ENCODE measurements around the gene F11. TPM values are rescaled to one million over a fixed set of nuclear protein-coding genes. Genes with fewer than 3 reads are reported as not detected.
A peak's percentile ranks its signal among the peaks of the same experiment; 100 is the strongest.

F11 gene
- total and polyA plus RNA-seq, 2 of the 13 experiments (the other 11 are each of a cell fraction or from before 2014, with no cell fraction given), result 35.1 to 58.0 TPM

- in situ Hi-C loops (cut with HindIII; ENCODE audit: extremely low pct_ligation_motif_present, low pct_unique_long_range_greater_than_20kb), result no loop called here
- 26% methylated on average over 6 of the region's 7 CpGs for WGBS (ENCODE audit: low lambda C conversion rate)
- Histone ChIP-seq H3K4me1 (ENCODE audit: insufficient read depth, low read length) (no peaks in the 10 kb centered on the region), H2AFZ (ENCODE audit: low read length) (no peak overlapping the region), H4K20me1 (ENCODE audit: insufficient read depth, low read length) (no peaks in the 10 kb centered on the region), H3K4me3 (replicated peaks in 1 of 3; ENCODE audit: insufficient read depth in 1 of 3, low read depth in 2 of 3, low read length in 3 of 3) (no peak overlapping the region), H3K9me3 (ENCODE audit: low read length) (no peaks in the 10 kb centered on the region), H3K9ac (ENCODE audit: insufficient read depth, low read depth, low read length) (no peak overlapping the region), H3K4me2 (ENCODE audit: low read depth, low read length) (no peak overlapping the region), H3K27me3 (ENCODE audit: control insufficient read depth in 1 of 2, insufficient read depth in 2 of 2, low read length in 2 of 2) (no peaks in the 10 kb centered on the region; a peak in 1 of 5 replicates), H3K27ac (ENCODE audit: extremely low read length, insufficient read depth, low read length) (no peak overlapping the region), H3K79me2 (ENCODE audit: insufficient read depth, low read length) (no peaks in the 10 kb centered on the region), H3K36me3 (replicated peaks in 1 of 2; ENCODE audit: control insufficient read depth in 1 of 2, insufficient read depth in 2 of 2, low read length in 2 of 2) (no peaks in the 10 kb centered on the region)
- no peak for DNase-seq (ENCODE audit: low spot score)
- ChIA-PET POLR2A (no interaction called here), CTCF (ENCODE audit: low intra/inter-chr PET ratio, low total read pairs) (no interaction called here)
- intact Hi-C loops (cut with micrococcal nuclease; ENCODE audit: unreplicated experiment), result no loop called here
- FAIRE-seq, result no peak
- TF ChIP-seq, protein P1, sequence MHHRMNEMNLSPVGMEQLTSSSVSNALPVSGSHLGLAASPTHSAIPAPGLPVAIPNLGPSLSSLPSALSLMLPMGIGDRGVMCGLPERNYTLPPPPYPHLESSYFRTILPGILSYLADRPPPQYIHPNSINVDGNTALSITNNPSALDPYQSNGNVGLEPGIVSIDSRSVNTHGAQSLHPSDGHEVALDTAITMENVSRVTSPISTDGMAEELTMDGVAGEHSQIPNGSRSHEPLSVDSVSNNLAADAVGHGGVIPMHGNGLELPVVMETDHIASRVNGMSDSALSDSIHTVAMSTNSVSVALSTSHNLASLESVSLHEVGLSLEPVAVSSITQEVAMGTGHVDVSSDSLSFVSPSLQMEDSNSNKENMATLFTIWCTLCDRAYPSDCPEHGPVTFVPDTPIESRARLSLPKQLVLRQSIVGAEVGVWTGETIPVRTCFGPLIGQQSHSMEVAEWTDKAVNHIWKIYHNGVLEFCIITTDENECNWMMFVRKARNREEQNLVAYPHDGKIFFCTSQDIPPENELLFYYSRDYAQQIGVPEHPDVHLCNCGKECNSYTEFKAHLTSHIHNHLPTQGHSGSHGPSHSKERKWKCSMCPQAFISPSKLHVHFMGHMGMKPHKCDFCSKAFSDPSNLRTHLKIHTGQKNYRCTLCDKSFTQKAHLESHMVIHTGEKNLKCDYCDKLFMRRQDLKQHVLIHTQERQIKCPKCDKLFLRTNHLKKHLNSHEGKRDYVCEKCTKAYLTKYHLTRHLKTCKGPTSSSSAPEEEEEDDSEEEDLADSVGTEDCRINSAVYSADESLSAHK (CRISPR knock-in tag; IDR thresholded peaks at IDR 0.05; ENCODE audit: borderline replicate concordance), result no peak
- no peak for TF ChIP-seq ZNF703 (CRISPR knock-in tag; IDR thresholded peaks at IDR 0.05; ENCODE audit: borderline replicate concordance)
- TF ChIP-seq ZNF724P (CRISPR knock-in tag; IDR thresholded peaks at IDR 0.05; ENCODE audit: borderline replicate concordance), result no peak
- no peak for TF ChIP-seq MXD3 (CRISPR knock-in tag; IDR thresholded peaks at IDR 0.05)
- TF ChIP-seq MEF2D (CRISPR knock-in tag; IDR thresholded peaks at IDR 0.05), result no peak
- no peak for TF ChIP-seq ZSCAN9 (CRISPR knock-in tag; IDR thresholded peaks at IDR 0.05; ENCODE audit: borderline replicate concordance)
- TF ChIP-seq ZNF564 (CRISPR knock-in tag; IDR thresholded peaks at IDR 0.05), result no peak
- no peak for TF ChIP-seq RFX5 (IDR thresholded peaks at IDR 0.05; ENCODE audit: low read depth, low read length)
- no peak for TF ChIP-seq GFI1 (CRISPR knock-in tag; IDR thresholded peaks at IDR 0.05; ENCODE audit: borderline replicate concordance)
- TF ChIP-seq SP4 (CRISPR knock-in tag; IDR thresholded peaks at IDR 0.05), result no peak
- TF ChIP-seq ZFP36L1 (CRISPR knock-in tag; IDR thresholded peaks at IDR 0.05), result no peak
- no peak for TF ChIP-seq PAWR (CRISPR knock-in tag; IDR thresholded peaks at IDR 0.05; ENCODE audit: borderline replicate concordance)
- TF ChIP-seq FLYWCH1 (CRISPR knock-in tag; IDR thresholded peaks at IDR 0.05), result no peak
- no peak for TF ChIP-seq PCBP1 (IDR thresholded peaks at IDR 0.05; ENCODE audit: borderline replicate concordance, low read depth, low read length)
- TF ChIP-seq SMAD3 (CRISPR knock-in tag; IDR thresholded peaks at IDR 0.05), result no peak
- TF ChIP-seq BRCA1 (CRISPR knock-in tag; IDR thresholded peaks at IDR 0.05), result no peak
- TF ChIP-seq CSRNP2 (CRISPR knock-in tag; conservative IDR thresholded peaks at IDR 0.05; ENCODE audit: low read depth), result no peak
- TF ChIP-seq ZNF33B (CRISPR knock-in tag; IDR thresholded peaks at IDR 0.05), result no peak
- BruUV-seq (replicated peaks), result no TSS peak
- ATAC-seq, result peak; percentile 53; the same call in 2 of the 3 replicates
Measured at GRCh38 chr4:186240848-186241491, 25.0 kb upstream of the F11 start.

All from HepG2 (cell line).